HG03571 (cell line): Measurements from ENCODE around the gene RNF39.
"Not testable (repeated sequence)": the region's sequence is repeated elsewhere in the genome, so short reads cannot be mapped to it uniquely, and the experiment has no call there.

Experiments
- ATAC-seq: cut with Tn5 transposase; IDR thresholded peaks from one replicate; pipeline ENCODE4 v1.9.1; 2021; ENCODE audit not compliant: unreplicated experiment

RNF39 gene

GRCh38 chr6:30062471-30063178 lies 12.9 kb downstream of the RNF39 start:
- no peak for ATAC-seq

DNA sequence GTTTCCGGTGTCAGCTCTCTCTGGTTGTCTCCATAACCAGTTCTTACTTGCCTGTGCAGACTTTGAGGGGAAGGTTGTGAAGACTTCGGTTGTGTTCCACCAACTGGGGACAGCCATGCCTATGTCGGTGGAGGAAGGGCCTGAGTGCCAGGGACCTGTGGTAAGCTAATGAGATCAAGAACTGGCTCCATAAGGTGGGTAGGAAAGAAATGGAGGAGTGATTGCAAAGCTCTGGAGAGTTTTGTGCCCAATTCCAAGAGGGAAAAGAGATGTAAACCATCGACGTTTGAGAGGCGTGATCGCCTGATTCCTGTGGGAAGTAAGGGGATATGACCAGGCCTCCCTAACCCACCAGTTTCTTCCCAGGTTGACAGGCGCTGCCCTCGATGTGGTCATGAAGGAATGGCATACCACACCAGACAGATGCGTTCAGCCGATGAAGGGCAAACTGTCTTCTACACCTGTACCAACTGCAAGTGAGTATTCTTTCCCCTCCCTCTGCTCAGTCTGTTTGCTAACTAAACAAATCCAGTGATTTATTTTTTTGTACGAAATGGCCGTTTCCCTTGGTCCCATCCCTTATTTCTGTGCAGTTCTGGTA lies 13.6 kb downstream of the RNF39 start:
- ATAC-seq: no peak

DNA sequence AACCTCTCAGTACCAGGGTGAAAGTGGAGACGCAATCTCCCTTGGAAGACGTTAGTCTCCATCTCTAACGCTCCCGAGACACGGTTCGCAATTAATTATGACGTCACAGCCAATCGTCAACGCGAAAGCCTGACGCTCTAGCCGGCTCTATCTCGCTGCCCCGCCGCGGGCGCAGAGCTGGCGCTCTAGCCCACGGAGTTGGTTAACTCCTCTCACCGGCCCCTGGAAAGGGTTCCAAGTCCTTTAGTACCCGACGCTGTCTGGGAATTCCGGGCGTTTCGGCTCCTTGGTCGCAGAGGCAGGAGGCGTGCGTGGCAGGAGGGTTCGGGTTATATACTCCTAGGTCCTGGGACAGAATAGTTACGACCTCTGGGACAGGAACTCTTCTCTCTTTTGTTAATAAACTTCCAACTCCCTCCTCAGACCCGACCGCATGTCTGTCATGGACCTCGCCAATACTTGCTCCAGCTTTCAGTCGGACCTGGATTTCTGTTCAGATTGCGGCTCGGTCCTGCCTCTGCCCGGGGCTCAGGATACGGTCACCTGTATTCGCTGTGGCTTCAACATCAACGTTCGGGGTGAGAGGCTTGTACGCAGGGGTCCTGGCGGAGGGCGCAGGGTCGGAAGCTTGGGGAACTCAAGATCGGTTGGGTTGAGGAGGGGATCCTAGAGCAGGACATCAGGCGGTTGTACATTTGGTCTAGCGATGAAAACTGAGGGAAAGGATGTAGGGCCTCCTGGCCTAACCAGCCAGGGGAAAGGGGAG lies 14.3 kb downstream of the RNF39 start, which contains the start of gene POLR1H:
Gene POLR1H (plus strand): TSS at position 174 of the 766 bp plus-strand sequence. CDS start 260 bp downstream, at position 434.
- ATAC-seq: peak; percentile 75

GRCh38 chr6:30060606-30061091 lies 14.9 kb downstream of the RNF39 start:
- peak; percentile 16 for ATAC-seq

DNA sequence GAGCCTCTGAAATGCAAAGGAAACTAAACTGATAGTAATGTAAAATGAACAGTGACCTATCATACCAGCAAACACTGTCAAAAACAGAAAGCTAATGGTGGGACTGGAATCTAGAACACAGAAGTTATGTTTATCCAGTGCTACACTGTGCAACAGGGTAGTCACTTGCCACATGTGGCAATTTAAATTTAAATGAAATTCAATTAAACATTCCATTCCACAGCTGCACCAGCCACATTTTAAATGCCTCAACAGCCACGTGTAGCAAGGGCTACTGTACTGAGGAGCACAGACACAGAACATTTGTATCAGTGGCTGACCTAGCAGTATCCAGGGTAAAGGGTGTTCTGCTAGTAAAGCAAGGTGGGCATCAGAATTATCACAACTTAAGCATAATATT lies 20.1 kb downstream of the RNF39 start:
- ATAC-seq: no peak

DNA sequence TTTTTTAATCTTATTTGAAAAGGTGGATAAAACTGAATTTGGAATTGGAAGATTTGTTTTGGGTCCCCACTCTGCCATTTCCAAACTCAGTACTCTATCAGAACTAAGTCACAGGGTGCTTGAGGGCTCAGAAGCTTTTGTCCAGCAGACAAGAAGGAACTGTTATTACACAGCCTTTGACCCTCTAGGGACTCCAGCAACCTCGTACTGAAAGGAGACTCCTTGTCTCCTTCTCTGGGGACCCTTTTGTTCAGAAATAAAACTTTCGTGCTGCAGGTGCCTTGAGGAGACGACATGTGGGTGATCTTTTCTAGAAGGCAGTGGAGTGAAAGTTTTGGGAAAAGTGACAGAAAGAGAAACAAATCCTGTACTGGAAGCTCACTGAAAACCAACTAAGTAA lies 21.9 kb downstream of the RNF39 start:
- ATAC-seq: no peak

GRCh38 chr6:30047220-30047619 lies 28.3 kb downstream of the RNF39 start:
- ATAC-seq: no peak

DNA sequence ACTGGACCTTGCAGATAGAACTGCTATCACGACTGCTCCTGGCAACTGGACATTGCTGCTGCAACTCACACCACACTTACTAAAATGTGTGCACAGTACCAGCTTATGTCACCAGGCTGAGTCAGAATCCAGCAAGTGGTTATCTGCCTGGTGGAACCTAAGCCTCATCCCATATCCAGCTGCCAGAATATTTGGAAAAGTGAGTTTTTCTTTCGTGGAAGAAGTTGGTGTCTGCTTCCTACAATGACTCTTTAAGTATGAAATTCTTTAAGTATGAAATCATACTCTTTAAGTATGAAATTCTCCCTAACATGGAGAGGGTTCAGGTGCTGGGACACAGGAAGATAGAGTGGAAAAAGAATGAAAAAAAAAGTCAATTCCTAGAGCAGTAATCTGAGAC lies 30.9 kb downstream of the RNF39 start:
- no peak for ATAC-seq

- no peak for ATAC-seq
Measured at GRCh38 chr6:30043744-30044143, 31.8 kb downstream of the RNF39 start.

DNA sequence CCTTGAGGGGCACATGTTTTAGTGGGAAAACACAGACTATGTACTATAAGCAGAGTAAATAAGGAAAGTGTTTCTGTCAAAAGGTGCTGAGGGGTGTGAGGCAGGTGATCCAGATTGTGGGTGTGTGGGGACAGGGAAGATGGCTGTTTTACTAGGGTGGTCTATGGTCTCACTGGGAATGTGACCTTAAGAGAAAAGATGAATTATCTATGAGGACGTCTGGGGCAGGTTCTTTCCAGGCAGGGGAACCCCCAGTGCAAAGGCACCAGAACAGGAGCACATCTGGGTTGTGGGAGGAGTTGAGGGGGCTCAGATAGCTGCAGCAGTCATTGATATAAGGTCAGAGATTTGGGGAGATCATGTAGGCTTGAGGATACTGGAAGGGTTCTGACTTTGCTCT lies 32.7 kb downstream of the RNF39 start:
- no peak for ATAC-seq

DNA sequence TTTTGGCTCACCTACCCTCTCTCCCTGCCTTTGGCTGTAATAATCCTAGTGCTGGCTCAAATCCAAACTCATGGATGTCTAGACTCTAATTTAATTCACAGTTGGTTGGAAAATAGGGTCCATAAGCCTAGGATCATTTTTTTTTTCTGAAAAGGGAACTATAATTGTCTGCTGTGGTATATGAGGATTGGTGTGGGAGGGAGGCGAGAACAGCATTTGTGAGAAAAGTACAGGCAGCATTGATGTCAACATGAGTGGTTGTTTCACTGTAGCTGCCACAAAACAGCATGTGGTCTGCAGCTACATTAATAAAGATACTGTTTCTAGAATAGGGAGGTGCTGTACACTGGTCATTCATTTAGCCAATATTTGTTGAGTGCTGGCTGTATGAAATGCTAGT lies 33.1 kb downstream of the RNF39 start:
- no peak for ATAC-seq

- ATAC-seq: no peak
Measured at GRCh38 chr6:30041821-30042220, 33.7 kb downstream of the RNF39 start.

GRCh38 chr6:30041221-30041620 lies 34.3 kb downstream of the RNF39 start:
- ATAC-seq: no peak

- ATAC-seq: no peak
Measured at GRCh38 chr6:30037182-30037788, 38.3 kb downstream of the RNF39 start.

DNA sequence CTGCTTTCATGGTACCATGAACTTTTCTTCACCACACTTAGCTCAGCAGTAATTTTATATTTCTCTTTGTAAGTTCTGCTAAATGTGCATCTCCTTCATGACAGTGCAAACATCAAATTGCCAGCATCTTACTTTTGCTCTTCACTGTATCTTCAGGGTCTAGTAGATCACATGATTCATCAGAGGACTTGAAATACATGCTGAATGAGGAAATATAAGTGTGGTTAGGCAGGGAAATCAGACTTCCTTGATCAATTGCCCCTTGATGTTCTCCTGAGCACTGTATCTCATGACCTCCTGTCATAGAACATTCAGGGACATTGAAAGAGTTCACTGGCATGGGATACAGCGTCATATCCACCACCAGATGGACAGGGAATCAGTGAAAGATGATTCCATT lies 39.8 kb downstream of the RNF39 start:
- no peak for ATAC-seq

DNA sequence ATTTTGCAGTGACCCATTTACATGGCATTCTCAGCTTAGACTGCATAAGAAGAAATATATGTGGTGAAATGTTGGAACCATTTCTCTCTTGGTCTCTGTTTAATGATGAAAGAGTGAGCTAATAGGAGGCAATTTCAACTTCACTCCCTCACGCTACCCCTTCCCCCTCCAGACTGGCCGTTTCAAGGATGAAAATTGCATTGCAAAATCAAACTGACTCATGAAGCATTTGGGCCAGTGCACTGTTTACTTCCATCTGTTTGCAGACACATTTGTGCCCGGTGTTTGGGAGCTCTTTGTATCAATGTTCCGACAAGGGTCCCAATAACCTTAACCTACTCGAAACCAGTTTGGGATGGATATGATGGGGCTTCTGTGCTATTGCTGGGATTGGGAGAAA lies 42.1 kb downstream of the RNF39 start:
- not testable (repeated sequence) for ATAC-seq

- no peak for ATAC-seq
Measured at GRCh38 chr6:30031381-30031780, 44.2 kb downstream of the RNF39 start.

DNA sequence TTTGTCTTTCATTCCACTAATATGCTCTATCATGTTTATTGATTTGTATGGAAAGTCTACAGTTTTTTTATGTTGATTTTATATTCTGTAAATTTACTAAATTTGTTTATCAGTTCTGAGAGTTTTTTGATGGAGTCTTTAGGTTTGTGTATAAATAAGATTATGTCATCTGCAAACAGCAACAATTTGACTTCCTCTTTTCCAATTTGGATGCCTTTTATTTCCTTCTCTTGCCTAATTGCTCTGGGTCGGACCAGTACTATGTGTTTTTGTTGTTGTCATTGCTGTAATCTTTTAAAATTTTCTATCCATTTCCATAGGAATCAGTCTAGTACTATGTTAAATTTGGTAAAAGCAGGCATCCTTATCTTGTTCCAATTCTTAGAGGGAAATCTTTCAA lies 46.0 kb downstream of the RNF39 start:
- ATAC-seq: no peak

- no peak for ATAC-seq
Measured at GRCh38 chr6:30025186-30025585, 50.4 kb downstream of the RNF39 start.

- not testable (repeated sequence) for ATAC-seq
Measured at GRCh38 chr6:30022712-30023111, 52.9 kb downstream of the RNF39 start.

DNA sequence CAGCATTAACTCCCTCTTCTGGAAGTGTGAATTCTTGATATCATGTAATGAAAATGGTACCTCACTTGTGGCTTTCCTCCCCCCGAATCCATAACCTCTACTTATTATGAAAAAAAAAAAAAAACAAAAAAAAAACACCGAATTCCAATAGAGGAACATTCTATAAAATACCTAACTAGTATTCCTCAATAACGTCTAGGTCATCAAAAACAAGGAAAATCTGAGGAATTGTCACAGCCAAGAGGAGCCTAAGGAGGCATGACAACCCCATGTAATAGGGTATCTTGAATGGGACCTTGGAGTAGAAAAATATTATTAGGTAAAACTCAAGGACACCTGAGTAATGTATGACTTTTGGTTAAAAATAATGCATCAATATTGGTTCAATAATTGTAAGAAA lies 53.4 kb downstream of the RNF39 start:
- ATAC-seq: no peak
